A549 treated with Hydrocortisone at 1 μM for 4 hours (cell line): ENCODE data around the gene CCDC40. TPM values are rescaled to one million over a fixed set of nuclear protein-coding genes. Genes with fewer than 3 reads are reported as not detected.

Source experiments
- total RNA-seq: library from RNA; stranded (reverse); fragments of 200-300 nt; extraction: Qiagen RNA extraction; gene quantifications from 5 replicates; pipeline ENCODE4 v1.2.3, GENCODE V29; 2022

The CCDC40 gene
- total RNA-seq = 5.6 to 7.9 TPM (median 6.9 TPM) in 5 replicates

GRCh38 chr17:80035937-80036714 lies at the start of gene CCDC40:
CCDC40 (plus strand) TSS chr17:80036642; CDS start chr17:80036663, 21 bp downstream.

GRCh38 chr17:80035687-80035936 lies 830 bp upstream of the CCDC40 start, which contains the start of gene TBC1D16:
TBC1D16 (minus strand) TSS chr17:80035872; CDS start chr17:80013547, 22,325 bp downstream.

GRCh38 chr17:80101011-80101945 lies 64.8 kb downstream of the CCDC40 start, which contains the start of gene GAA:
GAA (plus strand) TSS chr17:80101581; CDS start chr17:80104587, 3,006 bp downstream.

GRCh38 chr17:80147035-80147822 lies 110.8 kb downstream of the CCDC40 start, which contains the start of gene EIF4A3:
EIF4A3 (minus strand) TSS chr17:80147128; CDS start chr17:80146961, 167 bp downstream.

Other genes with a start within 250 kb of the CCDC40 start
- 13.4 to 16.9 TPM (median 16.2 TPM) in 5 replicates for gene CBX8, start 239.6 kb upstream of the CCDC40 start, total RNA-seq
- 30.6 to 37.4 TPM (median 35.0 TPM) in 5 replicates for gene CBX4, start 197.2 kb upstream of the CCDC40 start, total RNA-seq
- gene TBC1D16, start 770 bp upstream of the CCDC40 start, total RNA-seq = 8.3 to 14.2 TPM (median 13.0 TPM) in 5 replicates
- 51.6 to 59.2 TPM (median 57.0 TPM) in 5 replicates for gene GAA, start 64.9 kb downstream of the CCDC40 start, total RNA-seq
- 196 to 220 TPM (median 213 TPM) in 5 replicates for gene EIF4A3, start 110.5 kb downstream of the CCDC40 start, total RNA-seq
- 0.25 to 0.62 TPM (median 0.28 TPM) in 5 replicates for gene CARD14, start 133.4 kb downstream of the CCDC40 start, total RNA-seq
- 20.1 to 25.4 TPM (median 23.5 TPM) in 5 replicates for gene SGSH, start 183.7 kb downstream of the CCDC40 start, total RNA-seq
- gene SLC26A11, start 183.8 kb downstream of the CCDC40 start, total RNA-seq = 12.7 to 17.3 TPM (median 15.1 TPM) in 5 replicates
- gene RNF213, start 224.2 kb downstream of the CCDC40 start, total RNA-seq = 55.2 to 70.1 TPM (median 59.7 TPM) in 5 replicates